ENCODE measurements around the gene MXRA7.

DNA sequence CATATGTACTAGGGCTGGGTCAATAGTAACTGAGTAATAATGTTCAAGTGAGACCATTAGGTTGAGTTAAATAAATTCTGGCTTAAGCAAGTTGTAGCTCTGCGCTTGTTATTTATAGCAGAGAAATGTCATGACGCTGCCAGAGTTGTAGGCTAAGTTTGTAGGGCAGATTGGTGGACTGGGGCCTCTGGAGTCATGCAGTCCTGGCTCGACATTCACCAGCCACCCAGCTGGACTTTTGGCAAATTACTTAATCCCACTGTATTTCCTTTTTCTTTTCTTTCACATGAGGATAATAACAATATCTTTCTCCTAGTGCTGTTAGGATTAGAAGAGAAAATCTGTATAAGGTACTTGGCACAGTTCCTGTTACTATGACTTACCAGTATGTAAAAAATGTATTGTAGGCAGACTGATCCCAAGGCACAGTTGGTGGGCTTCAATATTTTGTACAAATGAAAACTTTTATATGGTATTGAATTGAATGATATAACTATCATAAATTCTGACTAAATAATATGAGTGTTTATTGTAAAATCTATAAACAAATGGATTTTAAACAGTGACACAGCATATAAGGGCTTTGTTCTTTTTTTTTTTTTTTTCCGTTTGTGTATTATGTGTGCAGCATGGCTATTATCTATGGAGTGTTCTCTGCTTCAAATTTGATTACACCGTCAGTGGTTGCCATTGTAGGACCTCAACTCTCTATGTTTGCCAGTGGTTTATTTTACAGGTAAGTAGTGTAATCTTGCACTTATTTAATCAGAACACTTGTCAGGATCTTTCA lies 29.8 kb upstream of the MXRA7 start:
- TF ChIP-seq SUZ12 (IDR thresholded peaks at IDR 0.05; ENCODE audit: extremely low read depth, insufficient read depth, insufficient read length) (no peak), YY1 (IDR thresholded peaks at IDR 0.05; ENCODE audit: insufficient read depth, insufficient read length) (no peak), ZNF274 (IDR thresholded peaks at IDR 0.05; ENCODE audit: low read depth, low read length) (no peak)

All from NT2/D1 (cell line).